Measurements from ENCODE around the gene RGS7.

The RGS7 gene

DNA sequence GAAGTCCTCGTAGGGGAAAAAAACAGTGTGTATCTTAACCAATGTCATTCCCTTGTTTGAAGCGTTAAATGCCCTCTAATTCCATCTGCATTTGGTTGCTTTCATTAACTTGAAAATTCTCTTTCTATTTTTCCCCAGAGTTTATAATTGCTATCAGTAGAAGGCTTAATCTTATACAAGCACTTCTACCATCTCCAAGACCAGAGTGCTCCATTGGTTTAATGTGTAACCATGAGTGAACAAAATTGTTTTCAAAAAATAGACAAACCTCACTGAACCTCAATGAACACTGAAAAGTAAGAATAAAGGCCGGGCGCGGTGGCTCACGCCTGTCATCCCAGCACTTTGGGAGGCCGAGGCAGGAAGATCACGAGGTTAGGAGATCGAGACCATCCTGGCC, 141.3 kb downstream of the RGS7 start:
- H3K9ac ChIP-seq (ENCODE audit: low read depth, low read length, poor library complexity, severe bottlenecking) = no peak overlapping the region
- no peak for TF ChIP-seq EZH2phosphoT487 (IDR thresholded peaks at IDR 0.05; ENCODE audit: borderline replicate concordance)
- TF ChIP-seq, protein P1, sequence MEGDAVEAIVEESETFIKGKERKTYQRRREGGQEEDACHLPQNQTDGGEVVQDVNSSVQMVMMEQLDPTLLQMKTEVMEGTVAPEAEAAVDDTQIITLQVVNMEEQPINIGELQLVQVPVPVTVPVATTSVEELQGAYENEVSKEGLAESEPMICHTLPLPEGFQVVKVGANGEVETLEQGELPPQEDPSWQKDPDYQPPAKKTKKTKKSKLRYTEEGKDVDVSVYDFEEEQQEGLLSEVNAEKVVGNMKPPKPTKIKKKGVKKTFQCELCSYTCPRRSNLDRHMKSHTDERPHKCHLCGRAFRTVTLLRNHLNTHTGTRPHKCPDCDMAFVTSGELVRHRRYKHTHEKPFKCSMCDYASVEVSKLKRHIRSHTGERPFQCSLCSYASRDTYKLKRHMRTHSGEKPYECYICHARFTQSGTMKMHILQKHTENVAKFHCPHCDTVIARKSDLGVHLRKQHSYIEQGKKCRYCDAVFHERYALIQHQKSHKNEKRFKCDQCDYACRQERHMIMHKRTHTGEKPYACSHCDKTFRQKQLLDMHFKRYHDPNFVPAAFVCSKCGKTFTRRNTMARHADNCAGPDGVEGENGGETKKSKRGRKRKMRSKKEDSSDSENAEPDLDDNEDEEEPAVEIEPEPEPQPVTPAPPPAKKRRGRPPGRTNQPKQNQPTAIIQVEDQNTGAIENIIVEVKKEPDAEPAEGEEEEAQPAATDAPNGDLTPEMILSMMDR (conservative IDR thresholded peaks at IDR 0.05; ENCODE audit: low read length) = no peak
- no peak overlapping the region for H3K4me2 ChIP-seq (ENCODE audit: low read depth, low read length, poor library complexity, severe bottlenecking)

DNA sequence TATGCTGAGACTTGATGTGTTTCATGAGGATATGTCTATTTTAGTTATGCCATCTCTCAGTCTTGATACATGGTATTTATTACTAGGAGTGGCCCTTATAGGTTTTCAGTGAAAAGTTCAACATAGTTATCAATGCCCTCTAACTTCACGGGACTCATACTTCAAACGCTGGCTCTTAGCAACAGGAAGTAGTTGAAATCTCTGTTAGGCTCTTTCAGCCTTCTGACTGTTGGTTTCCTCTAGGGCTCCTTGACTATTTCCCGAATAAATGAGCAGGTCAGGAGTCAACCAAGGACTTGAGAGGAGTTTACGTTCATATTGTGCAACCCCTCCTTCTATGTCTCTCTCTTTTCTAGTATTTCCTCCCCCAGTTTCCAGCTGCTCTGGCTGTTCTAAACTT, 141.8 kb downstream of the RGS7 start:
- H3K9me3 ChIP-seq (ENCODE audit: insufficient read depth, low read depth, low read length) = 0 out of 2 replicates have a peak, but pooled peaks cover 3% of the 10 kb centered on the region
- no peak overlapping the region for H3K9ac ChIP-seq (ENCODE audit: low read depth, low read length, poor library complexity, severe bottlenecking)
- no peaks in the 10 kb centered on the region for H3K27me3 ChIP-seq (ENCODE audit: insufficient read depth, low read length, poor library complexity, severe bottlenecking)
- H2AFZ ChIP-seq (ENCODE audit: low read length) = no peak overlapping the region
- no peaks in the 10 kb centered on the region for H3F3A ChIP-seq (ENCODE audit: low read depth)
- H3K4me3 ChIP-seq (ENCODE audit: low read length, poor library complexity, severe bottlenecking) = no peak overlapping the region
- H3K4me2 ChIP-seq (ENCODE audit: low read depth, low read length, poor library complexity, severe bottlenecking) = no peak overlapping the region
- no peaks in the 10 kb centered on the region for H3K9me2 ChIP-seq (replicated peaks; ENCODE audit: low read depth, low read length)
- no peaks in the 10 kb centered on the region for H3K4me1 ChIP-seq (ENCODE audit: insufficient read depth, low read length, poor library complexity, severe bottlenecking)
- H3K79me2 ChIP-seq (ENCODE audit: insufficient read depth, low read length) = no peaks in the 10 kb centered on the region
- no peaks in the 10 kb centered on the region for H4K20me1 ChIP-seq (ENCODE audit: insufficient read depth, low read length, poor library complexity, severe bottlenecking)
- no peaks in the 10 kb centered on the region for H3K36me3 ChIP-seq (ENCODE audit: insufficient read depth, low read length)
- TF ChIP-seq EZH2phosphoT487 (IDR thresholded peaks at IDR 0.05; ENCODE audit: borderline replicate concordance) = no peak
- TF ChIP-seq, protein P1 (conservative IDR thresholded peaks at IDR 0.05; ENCODE audit: low read length) = no peak

More for the DNA sequence above, 141.3 kb downstream of the RGS7 start:
- no peak overlapping the region for H3K4me3 ChIP-seq (ENCODE audit: low read length, poor library complexity, severe bottlenecking)
- no peaks in the 10 kb centered on the region for H3K36me3 ChIP-seq (ENCODE audit: insufficient read depth, low read length)
- no peaks in the 10 kb centered on the region for H3K4me1 ChIP-seq (ENCODE audit: insufficient read depth, low read length, poor library complexity, severe bottlenecking)
- H3K79me2 ChIP-seq (ENCODE audit: insufficient read depth, low read length) = no peaks in the 10 kb centered on the region
- H3F3A ChIP-seq (ENCODE audit: low read depth) = no peaks in the 10 kb centered on the region
- no peaks in the 10 kb centered on the region for H4K20me1 ChIP-seq (ENCODE audit: insufficient read depth, low read length, poor library complexity, severe bottlenecking)
- 0 out of 2 replicates have a peak, but pooled peaks cover 3% of the 10 kb centered on the region for H3K9me3 ChIP-seq (ENCODE audit: insufficient read depth, low read depth, low read length)
- H3K9me2 ChIP-seq (replicated peaks; ENCODE audit: low read depth, low read length) = no peaks in the 10 kb centered on the region
- no peaks in the 10 kb centered on the region for H3K27me3 ChIP-seq (ENCODE audit: insufficient read depth, low read length, poor library complexity, severe bottlenecking)
- no peak overlapping the region for H2AFZ ChIP-seq (ENCODE audit: low read length)

DNA sequence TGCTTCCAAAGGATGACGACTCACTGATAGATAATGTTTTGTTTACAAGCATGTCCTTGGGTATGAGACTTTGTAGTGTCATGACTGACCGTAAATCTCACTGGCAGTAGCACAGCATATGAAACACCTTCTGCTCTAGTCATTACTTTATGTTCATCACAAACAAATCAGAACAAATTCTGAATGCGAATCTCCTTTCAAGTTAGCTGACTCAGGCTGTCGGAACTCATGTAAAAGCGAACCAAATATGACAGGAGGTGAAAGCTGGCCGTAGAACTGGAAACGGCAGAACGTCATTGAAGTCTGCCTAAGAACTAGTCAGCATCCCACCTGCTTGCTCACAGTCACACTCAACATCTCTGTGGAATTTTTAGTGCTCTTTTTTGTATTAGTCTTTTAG, 143.9 kb downstream of the RGS7 start:
- H3F3A ChIP-seq (ENCODE audit: low read depth) = no peaks in the 10 kb centered on the region
- no peak overlapping the region for H3K4me3 ChIP-seq (ENCODE audit: low read length, poor library complexity, severe bottlenecking)
- H3K9me2 ChIP-seq (replicated peaks; ENCODE audit: low read depth, low read length) = no peaks in the 10 kb centered on the region
- no peak overlapping the region for H2AFZ ChIP-seq (ENCODE audit: low read length)
- H3K4me2 ChIP-seq (ENCODE audit: low read depth, low read length, poor library complexity, severe bottlenecking) = no peak overlapping the region
- no peaks in the 10 kb centered on the region for H3K27me3 ChIP-seq (ENCODE audit: insufficient read depth, low read length, poor library complexity, severe bottlenecking)
- TF ChIP-seq, protein P1 (conservative IDR thresholded peaks at IDR 0.05; ENCODE audit: low read length) = no peak
- TF ChIP-seq EZH2phosphoT487 (IDR thresholded peaks at IDR 0.05; ENCODE audit: borderline replicate concordance) = no peak
- no peaks in the 10 kb centered on the region for H3K79me2 ChIP-seq (ENCODE audit: insufficient read depth, low read length)
- no peaks in the 10 kb centered on the region for H3K36me3 ChIP-seq (ENCODE audit: insufficient read depth, low read length)
- no peak overlapping the region for H3K9ac ChIP-seq (ENCODE audit: low read depth, low read length, poor library complexity, severe bottlenecking)
- H3K9me3 ChIP-seq (ENCODE audit: insufficient read depth, low read depth, low read length) = no peaks in the 10 kb centered on the region
- H3K4me1 ChIP-seq (ENCODE audit: insufficient read depth, low read length, poor library complexity, severe bottlenecking) = no peaks in the 10 kb centered on the region
- no peaks in the 10 kb centered on the region for H4K20me1 ChIP-seq (ENCODE audit: insufficient read depth, low read length, poor library complexity, severe bottlenecking)
